HG03066 (cell line): ENCODE measurements around the gene ARFRP1.

ENCODE experiments used
- ATAC-seq: cut with Tn5 transposase; IDR thresholded peaks from one replicate; pipeline ENCODE4 v1.9.1; 2021; ENCODE audit warnings: low read depth; ENCODE audit not compliant: unreplicated experiment

Gene ARFRP1

GRCh38 chr20:63744158-63744557 lies 36.4 kb upstream of the ARFRP1 start:
- ATAC-seq: no peak

GRCh38 chr20:63743210-63743970 lies 35.6 kb upstream of the ARFRP1 start:
- ATAC-seq: no peak

GRCh38 chr20:63742381-63743024 lies 34.7 kb upstream of the ARFRP1 start:
- ATAC-seq: no peak

GRCh38 chr20:63741676-63742380 lies 34.1 kb upstream of the ARFRP1 start:
- ATAC-seq: no peak

DNA sequence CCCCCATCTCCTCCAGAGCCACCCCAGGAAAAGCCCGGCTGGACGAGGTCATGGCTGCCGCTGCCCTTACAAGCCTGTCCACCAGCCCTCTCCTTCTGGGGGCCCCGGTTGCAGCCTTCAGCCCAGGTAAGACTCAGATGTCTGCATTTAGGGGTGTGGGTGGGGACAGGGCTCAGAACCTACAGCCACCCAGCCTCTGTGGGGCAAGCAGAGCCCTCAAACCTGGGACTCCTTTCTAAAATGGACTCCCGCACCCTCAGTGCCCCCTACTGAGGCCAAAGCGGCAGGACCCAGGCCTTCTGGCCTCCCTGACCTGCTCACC lies 33.5 kb upstream of the ARFRP1 start:
- no peak for ATAC-seq

GRCh38 chr20:63740627-63741353 lies 33.0 kb upstream of the ARFRP1 start:
- no peak for ATAC-seq

DNA sequence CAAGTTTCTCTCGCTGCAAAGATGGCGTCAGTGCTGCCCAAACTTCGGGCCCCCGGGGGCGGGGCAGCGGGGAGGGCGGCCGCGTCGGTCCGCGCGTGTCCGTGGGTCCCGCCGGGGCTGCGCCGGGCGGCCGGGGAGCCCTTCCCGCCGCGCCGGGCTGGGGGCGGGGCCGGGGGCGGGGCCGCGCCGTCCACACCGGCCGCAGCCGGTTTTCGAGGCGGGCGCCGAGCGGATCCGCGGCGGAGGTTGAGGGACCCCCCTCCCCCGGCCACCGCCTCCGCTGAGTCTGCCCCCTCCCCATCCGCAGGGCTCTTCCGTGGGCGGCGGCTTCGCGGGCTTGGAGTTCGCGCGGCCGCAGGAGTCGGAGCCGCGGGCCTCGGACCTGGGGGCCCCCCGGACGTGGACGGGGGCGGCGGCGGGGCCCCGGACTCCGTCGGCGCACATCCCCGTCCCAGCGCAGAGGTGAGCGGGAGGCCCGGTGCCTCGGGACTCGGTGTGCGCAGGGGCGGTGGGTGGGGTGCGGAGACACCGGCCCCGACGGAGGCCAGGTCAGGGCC lies 32.4 kb upstream of the ARFRP1 start:
- ATAC-seq: no peak

DNA sequence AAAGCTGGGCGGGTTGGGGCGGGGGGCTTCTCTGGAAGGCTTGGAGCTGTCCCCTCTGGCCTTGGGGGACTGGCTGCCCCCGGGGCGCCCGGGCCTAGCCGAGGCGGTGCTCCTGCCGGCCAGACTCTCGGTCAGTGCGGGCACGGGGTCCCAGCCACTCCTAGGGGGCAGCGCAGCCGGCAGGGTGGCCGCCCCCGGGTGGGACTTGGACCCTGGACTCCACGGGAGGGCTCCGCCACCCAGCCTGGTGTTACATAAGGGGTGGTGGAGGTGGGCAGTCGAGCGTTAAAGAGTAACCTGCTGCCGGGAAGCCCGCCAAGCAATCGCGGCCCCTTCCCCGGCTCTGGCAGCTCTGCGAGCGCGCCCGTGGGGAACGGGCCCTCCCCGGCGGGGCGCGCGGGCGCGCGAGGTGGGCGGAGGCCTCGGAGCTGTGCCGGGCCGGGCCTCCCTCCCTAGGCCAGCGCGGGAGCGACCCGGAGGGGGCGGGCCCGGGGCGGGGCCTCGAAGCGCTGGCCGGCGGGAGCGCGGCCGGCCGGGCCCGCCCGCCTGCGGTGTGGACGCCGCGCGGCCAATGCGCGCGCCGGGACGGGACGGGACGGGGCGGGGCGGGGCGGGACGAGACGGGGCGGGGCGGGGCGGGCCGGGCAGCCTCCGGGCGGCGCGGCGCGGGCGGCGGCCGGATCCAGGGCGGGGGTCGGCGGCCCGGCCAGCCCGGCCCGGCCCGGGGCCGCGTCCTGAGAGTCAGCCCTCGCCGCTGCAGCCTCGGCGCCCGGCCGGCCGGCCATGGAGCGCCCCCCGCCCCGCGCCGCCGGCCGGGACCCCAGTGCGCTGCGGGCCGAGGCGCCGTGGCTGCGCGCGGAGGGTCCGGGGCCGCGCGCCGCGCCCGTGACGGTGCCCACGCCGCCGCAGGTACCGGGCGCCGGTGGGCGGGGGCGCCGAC lies 31.6 kb upstream of the ARFRP1 start, which contains the start of gene SLC2A4RG:
Gene SLC2A4RG (plus strand): TSS at position 647 of the 940 bp plus-strand sequence. CDS start 137 bp downstream, at position 784.
- ATAC-seq: no peak

DNA sequence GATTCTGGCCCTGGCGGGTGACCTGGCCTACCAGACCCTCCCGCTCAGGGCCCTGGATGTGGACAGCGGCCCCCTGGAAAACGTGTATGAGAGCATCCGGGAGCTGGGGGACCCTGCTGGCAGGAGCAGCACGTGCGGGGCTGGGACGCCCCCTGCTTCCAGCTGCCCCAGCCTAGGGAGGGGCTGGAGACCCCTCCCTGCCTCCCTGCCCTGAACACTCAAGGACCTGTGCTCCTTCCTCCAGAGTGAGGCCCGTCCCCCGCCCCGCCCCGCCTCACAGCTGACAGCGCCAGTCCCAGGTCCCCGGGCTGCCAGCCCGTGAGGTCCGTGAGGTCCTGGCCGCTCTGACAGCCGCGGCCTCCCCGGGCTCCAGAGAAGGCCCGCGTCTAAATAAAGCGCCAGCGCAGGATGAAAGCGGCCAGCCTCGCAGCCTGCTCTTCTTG lies 30.9 kb upstream of the ARFRP1 start:
- ATAC-seq: no peak

DNA sequence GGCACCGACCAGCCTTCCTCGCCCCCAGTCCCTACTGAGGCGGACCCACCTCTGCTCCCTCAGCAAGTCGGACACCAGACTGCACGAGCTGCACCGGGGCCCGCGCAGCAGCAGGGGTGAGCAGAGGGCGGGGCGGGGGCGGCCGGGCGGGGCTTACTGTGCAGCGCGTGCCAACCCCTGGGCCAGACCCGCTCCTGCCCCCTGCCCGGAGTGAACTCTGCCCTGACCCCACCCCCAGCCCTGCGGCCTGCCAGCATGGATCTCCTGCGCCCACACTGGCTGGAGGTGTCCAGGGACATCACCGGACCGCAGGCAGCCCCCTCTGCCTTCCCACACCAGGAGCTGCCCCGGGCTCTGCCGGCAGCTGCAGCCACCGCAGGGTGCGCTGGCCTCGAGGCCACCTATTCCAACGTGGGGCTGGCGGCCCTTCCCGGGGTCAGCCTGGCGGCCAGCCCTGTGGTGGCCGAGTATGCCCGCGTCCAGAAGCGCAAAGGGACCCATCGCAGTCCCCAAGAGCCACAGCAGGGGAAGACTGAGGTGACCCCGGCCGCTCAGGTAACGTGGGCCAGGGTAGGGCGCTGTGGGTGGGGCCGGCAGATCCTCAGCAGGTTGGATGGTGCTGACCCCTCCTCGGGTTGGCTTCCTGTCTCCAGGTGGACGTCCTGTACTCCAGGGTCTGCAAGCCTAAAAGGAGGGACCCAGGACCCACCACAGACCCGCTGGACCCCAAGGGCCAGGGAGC lies 30.3 kb upstream of the ARFRP1 start:
- no peak for ATAC-seq

DNA sequence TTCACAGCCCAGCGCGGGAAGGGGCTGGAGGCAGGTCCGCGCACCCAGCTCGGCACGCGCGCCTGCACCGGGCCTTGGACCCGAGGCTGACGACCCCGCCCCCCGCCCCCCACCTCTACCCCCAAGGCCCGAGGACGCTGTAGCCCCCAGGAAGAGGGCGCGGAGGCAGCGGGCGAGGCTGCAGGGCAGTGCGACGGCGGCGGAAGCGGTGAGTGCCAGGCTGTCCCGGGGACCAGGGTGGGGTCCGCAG lies 29.8 kb upstream of the ARFRP1 start:
- ATAC-seq: no peak

DNA sequence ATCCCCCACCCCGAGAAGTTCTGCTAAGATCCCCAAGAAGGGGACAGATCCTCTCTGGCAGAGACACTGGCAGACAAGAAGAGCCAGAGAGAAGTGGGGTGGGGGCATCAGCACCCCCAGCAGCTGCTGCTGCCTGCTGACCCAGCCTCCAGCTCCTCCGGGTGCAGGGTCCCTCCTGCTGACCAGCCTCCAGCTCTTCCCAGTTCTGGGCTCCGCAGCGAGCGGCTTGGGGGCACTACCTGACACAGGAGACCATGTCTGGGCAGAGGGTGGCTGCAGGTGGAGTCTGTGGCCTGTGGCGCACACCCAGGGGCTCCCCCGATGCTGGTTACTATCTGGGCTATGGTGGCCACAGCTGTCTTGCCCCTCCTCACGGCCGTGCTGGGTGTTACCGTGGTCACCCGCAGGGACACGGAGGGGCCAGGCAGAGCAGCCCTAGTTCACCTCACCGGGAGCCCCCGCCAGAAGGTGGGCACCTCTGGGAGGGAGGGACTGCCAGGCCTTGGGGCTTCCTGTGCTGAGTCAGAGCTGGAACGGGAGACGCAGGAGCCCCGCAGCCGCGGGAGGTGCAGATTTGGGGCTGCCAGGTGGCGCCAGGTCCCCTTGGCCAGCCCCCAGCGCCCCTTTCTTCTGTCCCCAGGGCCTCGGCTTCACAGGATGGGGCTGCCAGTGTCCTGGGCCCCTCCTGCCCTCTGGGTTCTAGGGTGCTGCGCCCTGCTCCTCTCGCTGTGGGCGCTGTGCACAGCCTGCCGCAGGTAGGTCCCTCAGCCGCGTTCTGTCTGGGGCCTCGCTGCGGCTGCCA lies 29.3 kb upstream of the ARFRP1 start:
- ATAC-seq: no peak

GRCh38 chr20:63735859-63736718 lies 28.3 kb upstream of the ARFRP1 start, which contains the start of gene LIME1:
Gene LIME1, plus strand, starts transcription at chr20:63736664. Its CDS starts 886 bp downstream, at chr20:63737550.
- ATAC-seq: no peak

DNA sequence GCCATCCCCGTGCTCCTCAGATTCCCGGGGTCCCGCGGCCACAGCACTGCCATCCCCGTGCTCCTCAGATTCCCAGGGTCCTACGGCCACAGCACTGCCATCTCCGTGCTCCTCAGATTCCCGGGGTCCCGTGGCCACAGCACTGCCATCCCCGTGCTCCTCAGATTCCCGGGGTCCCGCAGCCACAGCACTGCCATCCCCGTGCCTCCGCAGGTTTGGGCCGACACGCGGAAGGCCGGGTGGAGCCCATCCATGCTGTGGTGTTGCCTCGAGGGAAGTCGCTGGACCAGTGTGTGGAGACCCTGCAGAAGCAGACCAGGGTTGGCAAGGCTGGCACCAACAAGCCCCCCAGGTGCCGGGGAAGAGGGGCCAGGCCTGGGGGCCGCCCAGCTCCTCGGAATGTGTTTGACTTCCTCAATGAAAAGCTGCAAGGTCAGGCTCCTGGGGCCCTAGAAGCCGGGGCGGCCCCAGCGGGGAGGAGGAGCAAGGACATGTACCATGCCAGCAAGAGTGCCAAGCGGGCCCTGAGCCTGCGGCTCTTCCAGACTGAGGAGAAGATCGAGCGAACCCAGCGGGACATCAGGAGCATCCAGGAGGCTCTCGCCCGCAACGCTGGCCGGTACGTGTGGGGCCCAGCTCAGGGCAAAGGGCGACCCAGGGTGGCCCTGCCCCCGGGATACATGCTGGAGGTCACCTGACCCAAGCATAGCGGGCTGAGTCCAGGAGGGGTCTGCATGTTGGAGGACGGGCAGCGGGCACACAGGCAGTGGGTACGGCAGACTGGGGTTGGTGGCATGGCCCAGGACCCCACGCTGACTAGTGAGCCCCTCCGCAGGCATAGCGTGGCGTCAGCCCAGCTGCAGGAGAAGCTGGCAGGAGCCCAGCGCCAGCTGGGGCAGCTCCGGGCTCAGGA lies 27.4 kb upstream of the ARFRP1 start:
- ATAC-seq: no peak

DNA sequence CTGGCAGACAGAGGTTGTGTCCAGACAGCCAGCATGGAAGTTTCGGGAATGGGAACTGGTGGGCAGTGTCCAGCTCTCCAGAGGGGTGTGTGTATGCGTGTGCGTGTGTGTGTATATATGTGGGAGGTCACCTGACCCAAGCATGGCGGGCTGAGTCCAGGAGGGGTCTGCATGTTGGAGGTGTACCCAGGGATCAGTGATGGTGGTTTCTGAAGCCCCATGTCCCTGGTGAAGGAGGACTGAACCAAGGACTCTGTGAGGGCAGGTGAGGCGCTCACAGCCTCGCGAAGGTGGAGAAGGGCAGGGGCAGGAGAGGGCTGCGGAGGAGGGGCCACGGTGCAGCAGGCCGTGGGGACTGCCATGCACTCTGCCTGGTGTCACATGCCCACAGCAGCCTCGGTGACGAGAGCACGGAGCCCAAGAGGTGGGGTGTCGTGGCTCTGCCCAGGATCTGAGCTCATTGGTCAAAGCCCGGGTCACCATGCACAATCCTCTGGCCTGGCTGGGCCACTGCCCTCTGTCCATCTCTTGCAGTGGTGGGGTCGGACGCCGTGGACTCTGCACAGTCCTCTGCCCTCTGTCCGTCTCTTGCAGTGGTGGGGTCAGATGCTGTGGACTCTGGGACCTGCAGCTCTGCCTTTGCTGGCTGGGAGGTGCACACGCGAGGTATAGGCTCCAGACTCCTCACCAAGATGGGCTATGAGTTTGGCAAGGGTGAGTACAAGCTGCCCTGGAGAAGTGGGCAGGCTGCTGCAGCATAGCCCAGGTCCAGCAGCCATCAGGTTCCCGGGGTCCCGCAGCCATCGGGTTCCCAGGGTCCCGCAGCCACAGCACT lies 26.6 kb upstream of the ARFRP1 start:
- no peak for ATAC-seq
